Duodenal mucosa (tissue), 2 donors: ENCODE data around the gene LRTM1.

Source experiments
- H3K27ac ChIP-seq: one replicate; pipeline ENCODE4 v1.7.0; 2013; ENCODE audit warnings: low read depth, low read length
- H3K27me3 ChIP-seq, 2 donors: one replicate each; pipeline ENCODE4 v1.7.0; 2013; ENCODE audit warnings: low read length in 2 of 2, control low read depth in 1 of 2; ENCODE audit not compliant: insufficient read depth in 2 of 2, control insufficient read depth in 1 of 2
- H3K36me3 ChIP-seq, 2 donors: one replicate each; pipeline ENCODE4 v1.7.0; 2013; ENCODE audit warnings: low read length in 2 of 2, control low read depth in 1 of 2; ENCODE audit not compliant: insufficient read depth in 2 of 2, control insufficient read depth in 1 of 2
- H3K4me1 ChIP-seq, 2 donors: one replicate each; pipeline ENCODE4 v1.7.0; 2013; ENCODE audit warnings: low read length in 2 of 2, control low read depth in 1 of 2; ENCODE audit not compliant: insufficient read depth in 2 of 2, control insufficient read depth in 1 of 2
- H3K4me3 ChIP-seq, 2 donors: one replicate each; pipeline ENCODE4 v1.7.0; 2013; ENCODE audit warnings: low read length in 2 of 2, low read depth in 1 of 2
- H3K9ac ChIP-seq, 2 donors: one replicate each; pipeline ENCODE4 v1.7.0; 2013; ENCODE audit warnings: low read length in 2 of 2, low read depth in 1 of 2
- H3K9me3 ChIP-seq, 2 donors: one replicate each; pipeline ENCODE4 v1.7.0; 2013; ENCODE audit warnings: low read length in 2 of 2, control low read depth in 1 of 2; ENCODE audit not compliant: control insufficient read depth in 1 of 2

LRTM1 gene

GRCh38 chr3:54900838-54901591, 26.8 kb downstream of the LRTM1 start:
- H3K4me3 ChIP-seq, result no peak overlapping the region
- H3K9ac ChIP-seq, result no peak overlapping the region
- H3K27me3 ChIP-seq, result no peaks in the 10 kb centered on the region
- no peaks in the 10 kb centered on the region for H3K9me3 ChIP-seq
- no peak overlapping the region for H3K27ac ChIP-seq
- no peaks in the 10 kb centered on the region for H3K36me3 ChIP-seq
- no peaks in the 10 kb centered on the region for H3K4me1 ChIP-seq

- Histone ChIP-seq H3K36me3 (no peaks in the 10 kb centered on the region), H3K9ac (no peak overlapping the region), H3K4me1 (no peaks in the 10 kb centered on the region), H3K27ac (no peak overlapping the region), H3K9me3 (no peaks in the 10 kb centered on the region), H3K4me3 (no peak overlapping the region), H3K27me3 (no peaks in the 10 kb centered on the region)
These were observed 28.6 kb downstream of the LRTM1 start for GRCh38 chr3:54899273-54899672.

GRCh38 chr3:54897028-54897711, 30.7 kb downstream of the LRTM1 start:
- Histone ChIP-seq H3K4me3 (no peak overlapping the region), H3K36me3 (no peaks in the 10 kb centered on the region), H3K27me3 (no peaks in the 10 kb centered on the region), H3K27ac (no peak overlapping the region), H3K9me3 (no peaks in the 10 kb centered on the region), H3K4me1 (peaks cover 0 to 4% of the 10 kb centered on the region in 2 donors), H3K9ac (no peak overlapping the region)

- H3K9me3 ChIP-seq, result no peaks in the 10 kb centered on the region
- no peak overlapping the region for H3K4me3 ChIP-seq
- H3K27me3 ChIP-seq, result no peaks in the 10 kb centered on the region
- no peak overlapping the region for H3K27ac ChIP-seq
- H3K4me1 ChIP-seq, result peaks cover 10 to 18% of the 10 kb centered on the region in 2 donors
- no peaks in the 10 kb centered on the region for H3K36me3 ChIP-seq
- no peak overlapping the region for H3K9ac ChIP-seq
These were observed 32.2 kb downstream of the LRTM1 start for GRCh38 chr3:54895613-54896012.

GRCh38 chr3:54892168-54892567, 35.7 kb downstream of the LRTM1 start:
- Histone ChIP-seq H3K9ac (no peak overlapping the region), H3K36me3 (no peaks in the 10 kb centered on the region), H3K9me3 (no peaks in the 10 kb centered on the region)

GRCh38 chr3:54891540-54891897, 36.3 kb downstream of the LRTM1 start:
- Histone ChIP-seq H3K9ac (no peak overlapping the region), H3K36me3 (no peaks in the 10 kb centered on the region), H3K9me3 (no peaks in the 10 kb centered on the region), H3K27me3 (no peaks in the 10 kb centered on the region), H3K27ac (no peak overlapping the region), H3K4me1 (peaks cover 10 to 19% of the 10 kb centered on the region in 2 donors), H3K4me3 (no peak overlapping the region)

More at GRCh38 chr3:54892168-54892567, 35.7 kb downstream of the LRTM1 start:
- Histone ChIP-seq H3K4me1 (peaks cover 10 to 19% of the 10 kb centered on the region in 2 donors), H3K27ac (no peak overlapping the region), H3K4me3 (no peak overlapping the region), H3K27me3 (no peaks in the 10 kb centered on the region)

GRCh38 chr3:54889731-54890130, 38.1 kb downstream of the LRTM1 start:
- Histone ChIP-seq H3K27me3 (no peaks in the 10 kb centered on the region), H3K27ac (no peak overlapping the region), H3K9me3 (no peaks in the 10 kb centered on the region), H3K4me3 (no peak overlapping the region), H3K4me1 (peaks cover 10 to 19% of the 10 kb centered on the region in 2 donors), H3K36me3 (no peaks in the 10 kb centered on the region), H3K9ac (no peak overlapping the region)

GRCh38 chr3:54888873-54889272, 39.0 kb downstream of the LRTM1 start:
- Histone ChIP-seq H3K27me3 (no peaks in the 10 kb centered on the region), H3K9me3 (no peaks in the 10 kb centered on the region), H3K4me3 (no peak overlapping the region), H3K9ac (no peak overlapping the region), H3K27ac (no peak overlapping the region), H3K4me1 (peaks cover 10 to 19% of the 10 kb centered on the region in 2 donors), H3K36me3 (no peaks in the 10 kb centered on the region)

GRCh38 chr3:54888162-54888561, 39.7 kb downstream of the LRTM1 start:
- H3K27me3 ChIP-seq, result no peaks in the 10 kb centered on the region
- peaks cover 10 to 19% of the 10 kb centered on the region in 2 donors for H3K4me1 ChIP-seq

GRCh38 chr3:54882129-54882833, 45.6 kb downstream of the LRTM1 start:
- Histone ChIP-seq H3K9me3 (no peaks in the 10 kb centered on the region), H3K27ac (no peak overlapping the region), H3K4me3 (no peak overlapping the region), H3K4me1 (no peaks in the 10 kb centered on the region), H3K27me3 (peaks cover 0 to 4% of the 10 kb centered on the region in 2 donors), H3K9ac (no peak overlapping the region), H3K36me3 (no peaks in the 10 kb centered on the region)

More at GRCh38 chr3:54888162-54888561, 39.7 kb downstream of the LRTM1 start:
- Histone ChIP-seq H3K9ac (no peak overlapping the region), H3K27ac (no peak overlapping the region), H3K9me3 (no peaks in the 10 kb centered on the region), H3K36me3 (no peaks in the 10 kb centered on the region), H3K4me3 (no peak overlapping the region)
